Sigmoid colon (tissue), 7 donors: Measurements from ENCODE around the gene APBB2. TPM values are rescaled to one million over a fixed set of nuclear protein-coding genes. Genes with fewer than 3 reads are reported as not detected.

Experiments
- DNase-seq: peaks from one replicate; pipeline ENCODE4 v3.0.0-alpha.2; 2019
- H3K27ac ChIP-seq, 4 donors: fragments of 200-600 bp; sonication (generic); one replicate each; pipeline ENCODE4 v1.5.1; 2016 to 2019; ENCODE audit warnings: mild to moderate bottlenecking in 1 of 4
- H3K27me3 ChIP-seq, 3 donors: fragments of 200-600 bp; sonication (generic); one replicate each; pipeline ENCODE4 v1.5.1; 2019; ENCODE audit warnings: mild to moderate bottlenecking in 1 of 3
- H3K36me3 ChIP-seq, 4 donors: fragments of 200-600 bp; sonication (generic); one replicate each; pipeline ENCODE4 v1.5.1; 2016 to 2019
- H3K4me1 ChIP-seq, 4 donors: fragments of 200-600 bp; sonication (generic); one replicate each; pipeline ENCODE4 v1.5.1; 2017 to 2019
- H3K4me3 ChIP-seq, 4 donors: fragments of 200-600 bp; sonication (generic); one replicate each; pipeline ENCODE4 v1.5.1; 2017 to 2019; ENCODE audit warnings: mild to moderate bottlenecking in 2 of 4, moderate library complexity in 1 of 4
- H3K9me3 ChIP-seq, 4 donors: fragments of 200-600 bp in 3 of 4; sonication (generic) in 3 of 4; one replicate each; pipeline versions ENCODE4 v1.5.1 to v1.6.1; 2013 to 2019
- CTCF ChIP-seq, 4 experiments: fragments of 450-650 bp in 3 of 4; fragments of 200-600 bp in 1 of 4; IDR thresholded peaks; one replicate each; pipeline ENCODE4 v1.5.1; 2016 to 2019; ENCODE audit warnings: antibody characterized with exemption in 4 of 4, mild to moderate bottlenecking in 3 of 4, moderate library complexity in 2 of 4
- EP300 ChIP-seq, 4 donors: sonication (generic); formaldehyde crosslinking; IDR thresholded peaks; one replicate each; pipeline ENCODE4 v1.6.1; 2017; ENCODE audit warnings: antibody characterized with exemption in 4 of 4
- POLR2A ChIP-seq, 2 donors: fragments of 450-650 bp; IDR thresholded peaks; one replicate each; pipeline ENCODE4 v1.6.1; 2016; ENCODE audit warnings: antibody characterized with exemption in 2 of 2, mild to moderate bottlenecking in 2 of 2, moderate library complexity in 2 of 2
- POLR2AphosphoS5 ChIP-seq, 4 donors: sonication (generic); formaldehyde crosslinking; IDR thresholded peaks; one replicate each; pipeline ENCODE4 v1.6.1; 2017; ENCODE audit warnings: antibody characterized with exemption in 4 of 4
- WGBS, 2 donors: extraction: QIAGEN DNeasy Blood & Tissue Kit; methylation state at CpG; one replicate each; pipeline ENCODE4 v1.1.7; 2013; 5-methylcytosine and 5-hydroxymethylcytosine counted together
- intact Hi-C: fragments of 100-400 bp; cut with DNase I; formaldehyde crosslinking; loops from one replicate; pipeline ENCODE4 v1.15.1; 2023
- polyA plus RNA-seq, 3 donors: library from polyadenylated mRNA; stranded (reverse); fragments of 200-250 nt; gene quantifications; one replicate each; pipeline ENCODE4 v1.2.3, GENCODE V29; 2013
- total RNA-seq, 4 donors: library from RNA; depleted of rRNA; stranded (reverse); fragments of >200 nt; gene quantifications; one replicate each; pipeline ENCODE4 v1.1.0, GENCODE V29; 2016
- donor health status: healthy with polysubstance abuse.
- donor health status: Bipolar disorder and iron deficiency.
- donor health status: healthy.

The APBB2 gene
- total and polyA plus RNA-seq, 7 donors = 7.8 to 108 (median 69.1) TPM

- H3K27ac ChIP-seq = no peak overlapping the region
- no peak overlapping the region for H3K4me3 ChIP-seq
- intact Hi-C loops = no loop called here
- no peaks in the 10 kb centered on the region for H3K4me1 ChIP-seq
- TF ChIP-seq CTCF (IDR thresholded peaks at IDR 0.05) = no peak
- no peak for DNase-seq
- 95 to 96% methylated on average over 7 of the region's 7 CpGs for WGBS, 2 donors
- H3K27me3 ChIP-seq = no peaks in the 10 kb centered on the region
- no peaks in the 10 kb centered on the region for H3K9me3 ChIP-seq
- H3K36me3 ChIP-seq = peaks cover 5 to 58% (median 16%) of the 10 kb centered on the region in 4 donors
Measured at GRCh38 chr4:40886931-40887763, 327.2 kb downstream of the APBB2 start.

GRCh38 chr4:40881851-40882250 lies 332.5 kb downstream of the APBB2 start:
- H3K4me3 ChIP-seq = no peak overlapping the region
- no peaks in the 10 kb centered on the region for H3K27me3 ChIP-seq
- intact Hi-C loops = no loop called here
- H3K27ac ChIP-seq = no peak overlapping the region
- 92 to 95% methylated on average over 4 of the region's 4 CpGs for WGBS, 2 donors
- no peaks in the 10 kb centered on the region for H3K4me1 ChIP-seq
- H3K36me3 ChIP-seq = peaks cover 0 to 30% (median 13%) of the 10 kb centered on the region in 4 donors
- no peak for DNase-seq
- no peaks in the 10 kb centered on the region for H3K9me3 ChIP-seq
- no peak for TF ChIP-seq POLR2AphosphoS5 (IDR thresholded peaks at IDR 0.05)
- TF ChIP-seq CTCF (IDR thresholded peaks at IDR 0.05) = no peak
- no peak for TF ChIP-seq POLR2A (IDR thresholded peaks at IDR 0.05)
- no peak for TF ChIP-seq EP300 (IDR thresholded peaks at IDR 0.05)

- 93% methylated on average over 2 of the region's 2 CpGs for WGBS, 2 donors
- H3K27ac ChIP-seq = no peak overlapping the region
Measured at GRCh38 chr4:40881096-40881495, 333.2 kb downstream of the APBB2 start.

GRCh38 chr4:40878548-40879055 lies 335.7 kb downstream of the APBB2 start:
- Histone ChIP-seq H3K4me3 (no peak overlapping the region), H3K4me1 (no peaks in the 10 kb centered on the region), H3K9me3 (no peaks in the 10 kb centered on the region), H3K27me3 (no peaks in the 10 kb centered on the region), H3K27ac (no peak overlapping the region), H3K36me3 (peaks cover 0 to 23% (median 14%) of the 10 kb centered on the region in 4 donors)
- TF ChIP-seq EP300 (IDR thresholded peaks at IDR 0.05) (no peak), POLR2AphosphoS5 (IDR thresholded peaks at IDR 0.05) (no peak), POLR2A (IDR thresholded peaks at IDR 0.05) (no peak), CTCF (IDR thresholded peaks at IDR 0.05) (no peak)
- 95% methylated on average over 6 of the region's 6 CpGs for WGBS, 2 donors
- DNase-seq = no peak
- intact Hi-C loops = no loop called here

More at GRCh38 chr4:40881096-40881495, 333.2 kb downstream of the APBB2 start:
- H3K4me3 ChIP-seq = no peak overlapping the region
- H3K36me3 ChIP-seq = peaks cover 0 to 23% (median 14%) of the 10 kb centered on the region in 4 donors
- TF ChIP-seq CTCF (IDR thresholded peaks at IDR 0.05) (no peak), EP300 (IDR thresholded peaks at IDR 0.05) (no peak), POLR2A (IDR thresholded peaks at IDR 0.05) (no peak), POLR2AphosphoS5 (IDR thresholded peaks at IDR 0.05) (no peak)
- DNase-seq = no peak
- no peaks in the 10 kb centered on the region for H3K9me3 ChIP-seq
- intact Hi-C loops = no loop called here
- no peaks in the 10 kb centered on the region for H3K4me1 ChIP-seq
- H3K27me3 ChIP-seq = no peaks in the 10 kb centered on the region
